ENCODE data around the gene SORCS1.

The SORCS1 gene

GRCh38 chr10:106734220-106734619, 430.3 kb downstream of the SORCS1 start:
- no peak for DNase-seq (ENCODE audit: low spot score)

GRCh38 chr10:106728232-106728631, 436.3 kb downstream of the SORCS1 start:
- no peak for DNase-seq (ENCODE audit: low spot score)

- DNase-seq (ENCODE audit: low spot score), result no peak
Measured at GRCh38 chr10:106727170-106727569, 437.3 kb downstream of the SORCS1 start.

GRCh38 chr10:106722524-106722923, 442.0 kb downstream of the SORCS1 start:
- peak; percentile 7 for DNase-seq (ENCODE audit: low spot score)

GRCh38 chr10:106720683-106721082, 443.8 kb downstream of the SORCS1 start:
- DNase-seq (ENCODE audit: low spot score), result no peak

- DNase-seq (ENCODE audit: low spot score), result no peak
Measured at GRCh38 chr10:106716381-106716780, 448.1 kb downstream of the SORCS1 start.

GRCh38 chr10:106714734-106715555, 449.6 kb downstream of the SORCS1 start:
- no peak for DNase-seq (ENCODE audit: low spot score)

- DNase-seq (ENCODE audit: low spot score), result no peak
Measured at GRCh38 chr10:106713846-106714245, 450.7 kb downstream of the SORCS1 start.

- no peak for DNase-seq (ENCODE audit: low spot score)
Measured at GRCh38 chr10:106712988-106713387, 451.5 kb downstream of the SORCS1 start.

GRCh38 chr10:106711313-106711906, 453.1 kb downstream of the SORCS1 start:
- peak; percentile 67 for DNase-seq (ENCODE audit: low spot score)

- DNase-seq (ENCODE audit: low spot score), result no peak
Measured at GRCh38 chr10:106708506-106708905, 456.0 kb downstream of the SORCS1 start.

- no peak for DNase-seq (ENCODE audit: low spot score)
Measured at GRCh38 chr10:106707657-106708056, 456.8 kb downstream of the SORCS1 start.

GRCh38 chr10:106706127-106706526, 458.4 kb downstream of the SORCS1 start:
- no peak for DNase-seq (ENCODE audit: low spot score)

GRCh38 chr10:106705681-106706100, 458.8 kb downstream of the SORCS1 start:
- DNase-seq (ENCODE audit: low spot score), result peak; percentile 72

GRCh38 chr10:106696239-106696638, 468.3 kb downstream of the SORCS1 start:
- no peak for DNase-seq (ENCODE audit: low spot score)

- DNase-seq (ENCODE audit: low spot score), result no peak
Measured at GRCh38 chr10:106694696-106695095, 469.8 kb downstream of the SORCS1 start.

GRCh38 chr10:106682175-106682574, 482.3 kb downstream of the SORCS1 start:
- no peak for DNase-seq (ENCODE audit: low spot score)

GRCh38 chr10:106680061-106680460, 484.4 kb downstream of the SORCS1 start:
- DNase-seq (ENCODE audit: low spot score), result no peak

GRCh38 chr10:106679314-106679713, 485.2 kb downstream of the SORCS1 start:
- no peak for DNase-seq (ENCODE audit: low spot score)

GRCh38 chr10:106672517-106673175, 491.9 kb downstream of the SORCS1 start:
- no peak for DNase-seq (ENCODE audit: low spot score)

GRCh38 chr10:106661767-106662140, 502.8 kb downstream of the SORCS1 start:
- DNase-seq (ENCODE audit: low spot score), result no peak

- DNase-seq (ENCODE audit: low spot score), result no peak
Measured at GRCh38 chr10:106661133-106661766, 503.3 kb downstream of the SORCS1 start.

GRCh38 chr10:106660550-106660949, 504.0 kb downstream of the SORCS1 start:
- no peak for DNase-seq (ENCODE audit: low spot score)
